WTC11 (cell line): ENCODE results near the gene CARS1. TPM values are rescaled to one million over a fixed set of nuclear protein-coding genes. Genes with fewer than 3 reads are reported as not detected.

Experiments used
- ATAC-seq: fragments of 200-7000 bp; cut with Tn5 transposase; 2 replicates; pipeline ENCODE4 v1.10.0; 2021; ENCODE audit warnings: mild to moderate bottlenecking, moderate library complexity
- CTCF ChIA-PET: fragments of 300-600 bp; sonication (Branson Sonifier 250); formaldehyde crosslinking; loops from one replicate; lab custom pipeline; 2021; ENCODE audit warnings: antibody characterized with exemption; lab: Charles Lee
- POLR2A ChIA-PET: fragments of 350-600 bp; sonication (Branson Sonifier 250); formaldehyde crosslinking; loops from one replicate; lab custom pipeline; 2021; ENCODE audit warnings: antibody characterized with exemption; lab: Charles Lee
- DNase-seq: peaks from one replicate; pipeline ENCODE4 v3.0.0; 2021; ENCODE audit warnings: low spot score
- H3K27ac Mint-ChIP-seq: 2 replicates; pipeline ENCODE4 v1.8.0; 2021; ENCODE audit warnings: mixed read lengths
- H3K27me3 Mint-ChIP-seq: 2 replicates; pipeline ENCODE4 v1.8.0; 2021; ENCODE audit warnings: low read depth, mild to moderate bottlenecking, moderate library complexity, mixed read lengths
- H3K36me3 Mint-ChIP-seq: 2 replicates; pipeline ENCODE4 v1.8.0; 2021; ENCODE audit warnings: mixed read lengths
- H3K4me1 Mint-ChIP-seq: 2 replicates; pipeline ENCODE4 v1.8.0; 2022; ENCODE audit warnings: mixed read lengths
- H3K4me3 Mint-ChIP-seq: 2 replicates; pipeline ENCODE4 v1.8.0; 2021; ENCODE audit warnings: mild to moderate bottlenecking, moderate library complexity, mixed read lengths
- H3K9me3 Mint-ChIP-seq: 2 replicates; pipeline ENCODE4 v1.8.0; 2021; ENCODE audit warnings: mixed read lengths
- CREM ChIP-seq: sonication (generic); formaldehyde crosslinking; IDR thresholded peaks from 2 replicates; pipeline ENCODE4 v1.8.1; 2022; ENCODE audit warnings: mild to moderate bottlenecking, missing genetic modification reagents, moderate library complexity
- E2F1 ChIP-seq: sonication (generic); formaldehyde crosslinking; IDR thresholded peaks from 2 replicates; pipeline ENCODE4 v1.8.0; 2022; ENCODE audit warnings: mild to moderate bottlenecking, missing genetic modification reagents
- E2F5 ChIP-seq: sonication (generic); formaldehyde crosslinking; IDR thresholded peaks from 2 replicates; pipeline ENCODE4 v1.8.1; 2022; ENCODE audit warnings: mild to moderate bottlenecking, moderate library complexity, missing genetic modification reagents
- ELF4 ChIP-seq: sonication (generic); formaldehyde crosslinking; IDR thresholded peaks from 2 replicates; pipeline ENCODE4 v1.8.1; 2022; ENCODE audit warnings: low read depth, mild to moderate bottlenecking, moderate library complexity, missing genetic modification reagents
- GABPB1 ChIP-seq: sonication (generic); formaldehyde crosslinking; IDR thresholded peaks from 2 replicates; pipeline ENCODE4 v1.8.1; 2023; ENCODE audit warnings: mild to moderate bottlenecking, missing genetic modification reagents
- GRHL2 ChIP-seq: fragments of 250-450 bp; sonication (Bioruptor Pico); IDR thresholded peaks from 2 replicates; pipeline ENCODE4 v1.8.0; 2022; ENCODE audit warnings: mild to moderate bottlenecking, moderate library complexity; ENCODE audit not compliant: insufficient replicate concordance, severe bottlenecking
- GTF2I ChIP-seq: fragments of 250-450 bp; sonication (Bioruptor Pico); conservative IDR thresholded peaks from 2 replicates; pipeline ENCODE4 v1.4.0; 2021; ENCODE audit warnings: mild to moderate bottlenecking
- MXD4 ChIP-seq: fragments of 250-450 bp; sonication (Bioruptor Pico); IDR thresholded peaks from 2 replicates; pipeline ENCODE4 v1.8.0; 2021; ENCODE audit warnings: mild to moderate bottlenecking, moderate library complexity, borderline replicate concordance
- NFE2L1 ChIP-seq: sonication (generic); formaldehyde crosslinking; IDR thresholded peaks from 2 replicates; pipeline ENCODE4 v1.8.1; 2023; ENCODE audit warnings: missing genetic modification reagents
- PRRX2 ChIP-seq: fragments of 250-450 bp; sonication (Bioruptor Pico); IDR thresholded peaks from 2 replicates; pipeline ENCODE4 v1.8.0; 2021; ENCODE audit warnings: mild to moderate bottlenecking
- RORB ChIP-seq: fragments of 250-450 bp; sonication (Bioruptor Pico); IDR thresholded peaks from 2 replicates; pipeline ENCODE4 v1.9.0; 2021; ENCODE audit warnings: mild to moderate bottlenecking
- SOX15 ChIP-seq: fragments of 250-450 bp; sonication (Bioruptor Pico); IDR thresholded peaks from 2 replicates; pipeline ENCODE4 v1.9.0; 2021; ENCODE audit warnings: mild to moderate bottlenecking
- ZNF121 ChIP-seq: sonication (generic); formaldehyde crosslinking; IDR thresholded peaks from 2 replicates; pipeline ENCODE4 v1.8.0; 2023; ENCODE audit warnings: missing genetic modification reagents
- total RNA-seq: library from RNA; stranded (reverse); gene quantifications from 3 replicates; pipeline ENCODE4 v1.2.3, GENCODE V29; 2021
- TF ChIP-seq, protein P1 (sequence below): sonication (generic); formaldehyde crosslinking; IDR thresholded peaks from 2 replicates; pipeline ENCODE4 v1.8.0; 2022; ENCODE audit warnings: missing genetic modification reagents

CARS1 gene
- total RNA-seq, 1 experiment from 2014 or later: 92.0 TPM

DNA sequence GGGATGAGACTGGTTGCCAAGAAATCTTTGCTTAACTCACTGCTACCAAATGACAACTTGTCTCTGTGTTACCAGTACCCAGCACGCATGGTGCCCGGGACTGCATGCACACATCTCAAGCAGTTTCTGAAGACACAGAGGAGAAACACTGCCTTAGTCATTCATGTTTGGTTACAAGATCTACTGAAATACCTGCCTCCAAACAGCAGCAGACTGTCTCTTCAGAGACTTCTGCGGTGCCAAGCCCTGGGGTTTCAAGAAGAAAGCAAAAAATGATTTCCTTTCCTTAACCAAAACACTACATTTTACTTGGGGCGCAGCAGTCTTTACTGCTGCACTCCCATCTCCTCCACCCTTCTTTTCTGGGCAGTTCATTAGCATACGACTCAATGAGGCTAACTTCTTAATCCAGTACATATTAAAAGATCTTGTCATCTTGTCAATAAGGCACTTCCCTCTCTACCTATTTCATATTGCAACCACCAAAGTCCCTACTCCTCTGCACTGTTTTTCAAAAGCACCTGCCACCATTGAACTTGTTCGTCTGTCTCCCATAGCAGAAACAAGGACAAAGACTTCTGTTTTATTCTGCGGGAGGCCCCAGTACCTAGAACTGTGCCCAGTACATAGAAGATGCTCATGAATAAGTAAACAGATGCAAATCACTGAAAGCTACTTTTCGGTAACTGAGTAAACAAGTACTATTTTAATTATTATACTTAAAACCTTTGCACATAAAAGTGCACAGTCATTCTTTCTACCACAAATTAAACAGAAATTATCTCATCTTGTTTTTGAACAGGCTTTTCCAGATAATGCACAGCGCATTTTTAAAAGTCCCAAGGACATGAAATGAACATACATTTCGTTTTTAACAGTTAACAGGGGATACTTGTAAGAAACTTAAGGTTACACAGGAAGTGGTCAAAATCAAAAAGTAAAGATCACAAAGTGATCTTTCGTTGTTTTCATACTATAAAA, 69.1 kb downstream of the CARS1 start (continued):
- no peak for TF ChIP-seq MXD4 (CRISPR knock-in tag)
- TF ChIP-seq E2F5 (CRISPR knock-in tag): no peak
- no peak for TF ChIP-seq ELF4
- no peak for TF ChIP-seq GTF2I (CRISPR knock-in tag)
- TF ChIP-seq, protein P1, sequence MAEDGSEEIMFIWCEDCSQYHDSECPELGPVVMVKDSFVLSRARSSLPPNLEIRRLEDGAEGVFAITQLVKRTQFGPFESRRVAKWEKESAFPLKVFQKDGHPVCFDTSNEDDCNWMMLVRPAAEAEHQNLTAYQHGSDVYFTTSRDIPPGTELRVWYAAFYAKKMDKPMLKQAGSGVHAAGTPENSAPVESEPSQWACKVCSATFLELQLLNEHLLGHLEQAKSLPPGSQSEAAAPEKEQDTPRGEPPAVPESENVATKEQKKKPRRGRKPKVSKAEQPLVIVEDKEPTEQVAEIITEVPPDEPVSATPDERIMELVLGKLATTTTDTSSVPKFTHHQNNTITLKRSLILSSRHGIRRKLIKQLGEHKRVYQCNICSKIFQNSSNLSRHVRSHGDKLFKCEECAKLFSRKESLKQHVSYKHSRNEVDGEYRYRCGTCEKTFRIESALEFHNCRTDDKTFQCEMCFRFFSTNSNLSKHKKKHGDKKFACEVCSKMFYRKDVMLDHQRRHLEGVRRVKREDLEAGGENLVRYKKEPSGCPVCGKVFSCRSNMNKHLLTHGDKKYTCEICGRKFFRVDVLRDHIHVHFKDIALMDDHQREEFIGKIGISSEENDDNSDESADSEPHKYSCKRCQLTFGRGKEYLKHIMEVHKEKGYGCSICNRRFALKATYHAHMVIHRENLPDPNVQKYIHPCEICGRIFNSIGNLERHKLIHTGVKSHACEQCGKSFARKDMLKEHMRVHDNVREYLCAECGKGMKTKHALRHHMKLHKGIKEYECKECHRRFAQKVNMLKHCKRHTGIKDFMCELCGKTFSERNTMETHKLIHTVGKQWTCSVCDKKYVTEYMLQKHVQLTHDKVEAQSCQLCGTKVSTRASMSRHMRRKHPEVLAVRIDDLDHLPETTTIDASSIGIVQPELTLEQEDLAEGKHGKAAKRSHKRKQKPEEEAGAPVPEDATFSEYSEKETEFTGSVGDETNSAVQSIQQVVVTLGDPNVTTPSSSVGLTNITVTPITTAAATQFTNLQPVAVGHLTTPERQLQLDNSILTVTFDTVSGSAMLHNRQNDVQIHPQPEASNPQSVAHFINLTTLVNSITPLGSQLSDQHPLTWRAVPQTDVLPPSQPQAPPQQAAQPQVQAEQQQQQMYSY (CRISPR knock-in tag): no peak

DNA sequence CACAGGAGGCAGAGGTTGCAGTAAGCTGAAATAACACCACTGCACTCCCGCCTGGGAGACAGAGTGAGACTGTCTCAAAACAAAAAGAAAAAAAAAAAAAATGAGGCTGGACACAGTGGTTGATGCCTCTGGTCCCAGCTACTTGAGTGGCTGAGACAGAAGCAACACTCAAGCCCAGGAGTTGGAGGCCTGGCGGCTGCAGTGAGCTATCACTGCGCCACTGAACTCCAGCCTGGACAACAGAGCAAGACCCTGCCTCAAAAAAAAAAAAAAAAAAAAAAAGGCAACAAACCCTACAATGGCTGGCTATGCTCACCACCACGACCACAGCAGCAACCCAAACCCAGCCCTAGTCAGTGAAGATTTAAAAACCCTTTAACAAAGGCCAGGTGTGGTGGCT, 73.3 kb downstream of the CARS1 start:
- CTCF ChIA-PET: interaction anchor here (0.6 kb wide), 1 partner anchor 564 kb away, joined by 4 read pairs; no protein-coding TSS in a partner anchor

GRCh38 chr11:2982214-2982613, 75.0 kb downstream of the CARS1 start:
- ATAC-seq (no peak), DNase-seq (no peak)
- Mint-ChIP-seq H3K27me3 (no peaks in the 10 kb centered on the region), H3K4me1 (peaks cover 13% of the 10 kb centered on the region), H3K36me3 (peaks cover 25% of the 10 kb centered on the region), H3K4me3 (no peak overlapping the region), H3K27ac (no peak overlapping the region; the same call in 1 of the 2 replicates), H3K9me3 (no peaks in the 10 kb centered on the region)
- TF ChIP-seq PRRX2 (CRISPR knock-in tag): no peak
- TF ChIP-seq CREM (CRISPR knock-in tag): no peak
- TF ChIP-seq RORB: no peak
- no peak for TF ChIP-seq E2F1 (CRISPR knock-in tag)
- no peak for TF ChIP-seq GRHL2
- CTCF ChIA-PET: no interaction called here
- POLR2A ChIA-PET: no interaction called here

More for the DNA sequence above, 73.3 kb downstream of the CARS1 start:
- DNase-seq (no peak), ATAC-seq (no peak)
- POLR2A ChIA-PET: interaction anchor here (1.0 kb wide), 1 partner anchor 8 kb away, joined by 3 read pairs; the partner anchor contains the start of gene NAP1L4
- H3K27ac Mint-ChIP-seq: peak overlapping the region; percentile 48; the same call in 1 of the 2 replicates
- TF ChIP-seq ZNF121 (CRISPR knock-in tag) (0 out of 2 replicates have a peak, but pooled peaks have one; percentile 24), GABPB1 (no peak)
- peaks cover 18% of the 10 kb centered on the region for H3K36me3 Mint-ChIP-seq
- H3K27me3 Mint-ChIP-seq: no peaks in the 10 kb centered on the region
- no peaks in the 10 kb centered on the region for H3K9me3 Mint-ChIP-seq
- H3K4me1 Mint-ChIP-seq: peaks cover 26% of the 10 kb centered on the region
- H3K4me3 Mint-ChIP-seq: no peak overlapping the region

DNA sequence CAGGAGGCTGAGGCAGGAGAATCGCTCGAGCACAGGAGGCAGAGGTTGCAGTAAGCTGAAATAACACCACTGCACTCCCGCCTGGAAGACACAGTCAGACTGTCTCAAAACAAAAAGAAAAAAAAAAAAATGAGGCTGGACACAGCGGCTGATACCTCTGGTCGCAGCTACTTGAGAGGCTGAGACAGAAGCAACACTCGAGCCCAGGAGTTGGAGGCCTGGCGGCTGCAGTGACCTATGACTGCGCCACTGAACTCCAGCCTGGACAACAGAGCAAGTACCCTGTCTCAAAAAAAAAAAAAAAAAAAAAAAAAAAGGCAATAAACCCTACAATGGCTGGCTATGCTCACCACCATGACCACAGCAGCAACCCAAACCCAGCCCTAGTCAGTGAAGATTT, 76.1 kb downstream of the CARS1 start:
- Mint-ChIP-seq H3K27me3 (no peaks in the 10 kb centered on the region), H3K4me3 (no peak overlapping the region), H3K4me1 (peaks cover 13% of the 10 kb centered on the region), H3K9me3 (no peaks in the 10 kb centered on the region), H3K27ac (no peak overlapping the region), H3K36me3 (peaks cover 30% of the 10 kb centered on the region)
- DNase-seq (no peak), ATAC-seq (no peak)
- ChIA-PET CTCF (interaction anchor here (1.0 to 1.1 kb wide), 2 partner anchors 10 to 40 kb away, joined by 3 to 4 read pairs; no protein-coding TSS in a partner anchor), POLR2A (no interaction called here)
- TF ChIP-seq SOX15 (CRISPR knock-in tag): no peak
- no peak for TF ChIP-seq NFE2L1 (CRISPR knock-in tag)
